GM15510 (cell line): ENCODE data around the gene OR10G3.

Experiments used
- POLR2A ChIP-seq: IDR thresholded peaks from 3 replicates; pipeline ENCODE4 v1.6.1; 2011; ENCODE audit warnings: borderline replicate concordance; ENCODE audit not compliant: insufficient read length; ENCODE audit errors: extremely low read depth

Gene OR10G3

GRCh38 chr14:21541413-21542074 is 38.3 kb downstream of the OR10G3 start:
- TF ChIP-seq POLR2A = no peak

- TF ChIP-seq POLR2A = no peak
Observed at GRCh38 chr14:21539189-21539940, 40.5 kb downstream of the OR10G3 start.

GRCh38 chr14:21537090-21537424 is 42.8 kb downstream of the OR10G3 start:
- TF ChIP-seq POLR2A = no peak

DNA sequence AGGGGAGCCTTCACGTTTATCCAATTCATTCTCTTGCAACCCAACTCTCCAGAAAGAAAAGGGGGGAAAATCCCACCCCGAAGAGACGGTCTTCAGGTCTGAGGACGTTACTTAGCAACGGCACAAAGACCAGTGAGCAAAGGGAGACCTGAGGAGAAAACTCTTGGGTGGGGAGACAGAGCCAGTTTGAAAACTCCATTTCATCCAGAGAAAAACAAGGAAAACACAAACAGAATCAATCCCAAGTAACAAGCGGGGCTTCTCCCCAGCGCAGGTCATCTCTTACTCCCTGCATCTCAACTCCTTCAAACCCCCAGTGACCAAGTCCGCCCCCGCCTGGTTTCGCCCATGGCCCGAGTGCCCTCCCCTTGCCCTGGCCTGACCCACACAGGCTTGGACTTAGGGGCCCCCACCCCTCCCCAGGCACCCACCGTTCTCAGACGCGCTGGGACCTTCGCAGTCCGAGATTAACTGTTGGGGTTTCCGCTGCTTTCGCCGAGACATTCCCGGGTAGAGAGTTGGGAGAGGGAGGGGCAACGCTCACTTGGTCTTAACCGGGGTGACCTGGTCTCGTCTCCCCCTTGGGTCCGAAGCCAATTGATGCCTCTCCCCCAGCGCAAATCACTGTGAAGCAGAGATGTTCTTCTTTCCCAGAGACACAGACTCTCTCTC is 43.3 kb downstream of the OR10G3 start:
- no peak for TF ChIP-seq POLR2A

DNA sequence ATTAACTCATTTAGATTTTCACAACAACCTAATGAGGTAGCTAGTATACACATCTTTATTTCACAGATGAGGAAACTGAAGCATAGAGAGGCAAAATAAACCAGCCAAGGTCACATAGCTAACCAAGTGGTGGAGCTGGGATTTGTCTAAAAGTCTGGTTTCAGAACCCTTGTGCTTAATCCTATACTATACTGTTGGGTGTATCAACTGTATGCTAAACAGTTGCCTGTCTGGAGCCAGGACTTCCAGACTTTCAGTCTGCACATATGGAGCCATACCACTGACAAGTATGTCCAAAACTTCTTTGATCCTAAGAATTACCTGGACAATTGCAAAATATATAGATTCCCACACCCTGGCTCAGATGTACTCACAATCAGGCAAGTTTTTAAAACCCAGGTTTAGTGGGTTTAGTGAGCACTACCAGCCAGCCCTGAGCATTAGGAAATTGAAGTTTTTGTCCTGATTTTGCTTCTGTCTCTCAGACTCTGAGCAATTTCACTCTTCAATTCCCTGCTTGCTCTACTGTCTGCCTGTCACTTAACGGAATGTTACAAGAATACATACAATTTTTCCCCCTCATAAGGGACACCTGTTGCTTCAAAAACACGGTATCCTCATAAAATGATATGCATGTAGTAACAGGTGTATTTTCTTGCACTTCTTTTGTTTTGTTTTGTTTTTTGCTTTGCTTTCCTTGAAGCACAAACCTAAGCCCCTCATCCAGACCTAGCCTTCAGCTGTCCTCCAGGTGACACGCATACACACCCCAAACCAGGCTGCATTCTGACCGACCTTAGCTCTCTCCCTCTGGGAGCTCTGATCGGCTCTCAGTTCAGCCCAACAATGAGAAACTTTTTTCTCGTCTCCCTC is 44.1 kb downstream of the OR10G3 start:
- no peak for TF ChIP-seq POLR2A

GRCh38 chr14:21534576-21534975 is 45.3 kb downstream of the OR10G3 start:
- TF ChIP-seq POLR2A = no peak

GRCh38 chr14:21533294-21533693 is 46.6 kb downstream of the OR10G3 start:
- no peak for TF ChIP-seq POLR2A

- no peak for TF ChIP-seq POLR2A
Observed at GRCh38 chr14:21529515-21529914, 50.4 kb downstream of the OR10G3 start.

GRCh38 chr14:21528381-21529348 is 51.2 kb downstream of the OR10G3 start:
- no peak for TF ChIP-seq POLR2A

DNA sequence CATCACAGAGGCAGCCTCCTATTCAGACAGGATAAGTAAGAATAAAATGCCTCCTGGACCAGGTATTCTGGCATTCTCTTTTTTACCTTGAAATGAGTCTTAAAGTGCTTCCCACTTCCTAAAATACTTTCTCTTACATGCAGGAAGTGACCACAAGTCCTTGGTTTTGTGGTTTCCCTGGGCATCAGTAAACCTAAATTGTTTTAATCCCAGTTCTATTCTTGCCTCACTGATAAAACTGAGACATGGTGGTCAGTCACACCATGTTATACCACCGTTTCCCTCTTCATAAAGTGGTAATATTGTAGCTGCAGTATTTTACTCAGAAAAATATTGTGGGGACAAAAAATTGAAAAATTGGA is 52.6 kb downstream of the OR10G3 start:
- TF ChIP-seq POLR2A = no peak

DNA sequence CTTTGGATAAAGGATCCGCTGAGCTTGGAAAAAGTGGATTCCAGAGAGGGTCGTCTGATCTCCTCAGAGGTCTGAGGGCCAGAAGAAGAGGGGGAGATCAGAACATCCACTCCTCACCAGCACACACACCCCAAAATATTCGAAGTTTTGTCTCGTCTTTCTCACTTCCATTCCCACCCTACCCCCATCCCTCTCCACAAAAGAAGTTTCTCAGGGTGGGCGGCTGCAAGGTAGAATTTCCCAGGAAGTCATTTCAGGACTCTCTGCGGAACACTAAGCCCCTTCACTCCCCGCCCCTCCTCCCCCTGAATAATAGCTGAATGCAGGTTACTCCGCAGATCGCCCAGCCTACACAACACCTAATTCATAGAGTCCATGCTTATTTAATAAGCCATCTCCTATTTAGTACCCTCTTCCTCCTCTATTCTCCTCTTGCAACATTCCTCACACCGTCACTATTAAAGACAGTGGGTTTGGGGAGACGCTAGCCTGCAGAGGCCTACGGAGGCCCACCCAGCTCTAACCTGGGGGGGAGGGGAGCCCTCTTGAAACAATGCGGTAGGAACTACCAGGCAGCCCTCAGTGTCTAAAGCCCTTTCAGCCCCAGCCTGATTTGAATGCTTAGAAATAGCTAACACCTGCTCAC is 53.1 kb downstream of the OR10G3 start:
- TF ChIP-seq POLR2A = no peak

DNA sequence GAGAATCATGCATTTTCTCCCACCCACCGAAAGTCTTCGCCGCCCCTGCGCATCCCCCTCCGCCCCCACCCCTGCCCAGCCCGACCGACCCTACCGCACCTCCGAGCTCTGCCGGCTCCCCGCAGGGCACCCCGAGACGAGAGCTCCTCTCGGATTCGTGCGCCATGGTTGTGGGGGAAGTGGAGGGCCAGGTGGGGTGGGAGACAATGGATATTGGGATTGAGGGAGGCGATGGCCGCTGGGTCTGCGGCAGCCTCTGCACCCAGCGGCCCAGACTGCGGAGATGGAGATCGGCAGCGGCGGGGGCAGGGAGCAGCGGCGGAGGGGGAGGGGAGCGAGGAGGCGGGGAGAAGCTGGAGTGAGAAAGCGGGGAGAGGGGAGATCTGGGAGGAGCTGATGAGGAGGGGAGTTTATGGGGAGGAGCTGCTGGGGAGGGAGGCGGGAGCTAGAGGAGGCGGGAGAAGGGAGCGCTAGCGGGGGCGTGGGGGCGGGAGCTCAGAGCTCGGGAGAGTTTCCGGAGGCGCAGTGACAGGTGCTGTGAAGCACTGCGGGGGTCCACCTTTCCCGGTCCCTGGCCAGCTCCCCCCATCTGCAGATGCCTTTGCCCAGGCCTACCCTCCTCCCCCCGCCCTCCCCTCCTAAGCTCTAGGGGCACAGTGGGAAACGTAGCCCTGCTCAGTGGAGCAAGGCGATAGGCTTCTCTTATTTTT is 53.8 kb downstream of the OR10G3 start, which contains the start of gene SALL2:
SALL2 (minus strand) TSS at position 385 of the 710 bp plus-strand sequence; CDS start at position 166, 219 bp downstream.
- TF ChIP-seq POLR2A = no peak

GRCh38 chr14:21525571-21525961 is 54.3 kb downstream of the OR10G3 start:
- no peak for TF ChIP-seq POLR2A
